GM19328 (cell line): ENCODE results near the gene PRDM15.

Source experiments
- ATAC-seq: cut with Tn5 transposase; IDR thresholded peaks from one replicate; pipeline ENCODE4 v1.9.1; 2021; ENCODE audit warnings: mild to moderate bottlenecking, moderate library complexity; ENCODE audit not compliant: unreplicated experiment

The PRDM15 gene

DNA sequence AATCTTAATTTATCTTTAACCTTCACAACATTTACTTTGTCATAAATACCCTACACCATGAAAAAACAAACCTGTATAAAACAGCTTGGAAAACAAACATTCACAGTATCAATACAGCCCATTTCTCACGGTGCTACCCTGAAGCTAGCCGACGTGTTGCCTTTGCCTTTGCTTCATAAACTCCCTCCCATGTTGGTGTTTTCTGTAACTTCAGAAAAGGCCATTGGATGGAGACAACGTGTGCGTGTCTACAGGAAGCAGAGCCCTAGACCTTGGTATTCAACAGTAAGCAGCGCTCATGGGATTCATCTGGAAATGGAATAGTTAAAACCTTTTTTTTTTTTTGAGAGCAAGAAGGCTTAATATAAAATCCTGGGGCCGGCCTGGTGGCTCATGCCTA is 7.2 kb upstream of the PRDM15 start:
- no peak for ATAC-seq

- ATAC-seq: no peak
Measured at GRCh38 chr21:41885341-41886024, 6.3 kb upstream of the PRDM15 start.

DNA sequence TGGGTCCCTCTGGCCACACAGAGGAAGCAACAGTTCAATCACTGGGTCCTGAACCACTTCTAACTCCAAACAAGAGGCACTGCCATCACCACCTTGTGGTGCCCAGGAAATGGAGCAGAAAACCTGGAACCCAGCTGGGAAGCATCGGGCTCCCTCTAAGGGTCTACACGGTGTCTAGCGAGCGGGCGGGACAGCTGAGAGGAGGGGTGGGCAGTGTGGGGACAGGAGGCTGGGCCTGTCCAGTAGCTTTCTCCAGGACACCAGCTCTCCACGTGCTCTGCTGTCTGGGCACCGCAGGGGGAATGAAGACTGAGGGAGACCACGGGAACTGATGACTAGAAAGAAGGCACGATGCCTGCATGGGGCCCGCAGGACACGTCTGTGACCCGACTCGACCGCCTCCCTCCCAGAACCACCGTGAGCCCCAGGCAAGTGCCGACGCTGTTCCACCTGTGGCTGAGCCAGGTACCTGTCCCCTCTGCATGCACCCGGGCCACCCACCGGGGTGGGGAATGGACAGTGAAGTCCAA is 5.4 kb upstream of the PRDM15 start:
- ATAC-seq: no peak

DNA sequence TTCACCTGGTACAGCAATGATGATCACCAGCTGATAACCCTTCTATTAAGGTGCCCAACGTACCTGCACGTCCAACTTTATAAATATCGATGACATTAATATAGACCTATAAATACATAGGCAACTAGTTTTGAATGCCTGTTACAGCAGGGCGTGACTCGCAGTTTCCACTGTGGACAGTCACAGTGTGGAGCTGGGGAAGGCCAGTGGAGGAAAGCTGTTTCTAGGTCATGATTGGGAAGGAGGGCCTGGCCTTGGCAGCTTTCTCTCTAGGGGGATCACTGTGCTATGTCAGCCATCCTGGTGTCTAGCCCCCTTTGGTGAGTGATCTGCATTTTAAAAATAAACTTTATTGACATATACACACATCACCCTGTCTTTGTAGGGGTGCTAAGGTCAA is 4.4 kb upstream of the PRDM15 start:
- no peak for ATAC-seq

DNA sequence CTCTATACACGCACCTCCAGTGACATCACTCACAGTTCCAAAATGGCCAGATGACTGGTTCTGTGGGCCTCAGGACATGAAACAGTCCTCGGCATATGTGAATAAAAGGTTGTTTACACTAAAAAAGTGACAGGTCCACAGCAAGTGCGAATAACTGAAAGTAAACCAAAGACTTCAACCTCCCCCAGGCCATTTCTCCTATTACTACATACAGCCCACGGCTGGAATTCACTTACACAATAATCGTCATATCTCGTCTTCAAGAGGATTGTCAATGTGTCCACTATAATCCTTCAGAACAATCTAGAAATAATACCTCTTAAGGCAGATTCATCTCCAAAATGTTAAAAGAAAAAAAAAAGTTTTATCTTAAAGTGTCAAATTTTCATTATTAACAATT is 1.9 kb upstream of the PRDM15 start:
- ATAC-seq: no peak

- ATAC-seq: no peak
Measured at GRCh38 chr21:41880153-41880552, 1.0 kb upstream of the PRDM15 start.

DNA sequence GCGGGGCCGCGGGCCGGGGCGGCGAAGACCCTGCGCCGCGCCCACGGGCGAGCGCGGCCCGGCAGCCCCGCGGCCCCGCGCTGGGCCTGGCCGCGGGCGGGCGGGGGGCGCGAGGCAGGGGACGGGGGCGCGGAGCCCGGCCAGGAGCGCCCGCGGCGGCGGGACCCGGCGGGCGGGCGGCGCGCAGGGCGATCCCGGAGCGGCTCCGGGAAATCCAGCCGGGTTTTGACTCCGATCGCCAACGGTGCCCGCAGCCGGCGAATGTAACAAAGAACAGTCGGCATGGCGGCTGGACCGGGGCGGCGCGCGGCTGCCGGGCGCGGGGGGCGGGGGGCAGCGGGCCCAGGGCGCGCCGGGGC is 334 bp downstream of the PRDM15 start:
- ATAC-seq: peak; percentile 54

DNA sequence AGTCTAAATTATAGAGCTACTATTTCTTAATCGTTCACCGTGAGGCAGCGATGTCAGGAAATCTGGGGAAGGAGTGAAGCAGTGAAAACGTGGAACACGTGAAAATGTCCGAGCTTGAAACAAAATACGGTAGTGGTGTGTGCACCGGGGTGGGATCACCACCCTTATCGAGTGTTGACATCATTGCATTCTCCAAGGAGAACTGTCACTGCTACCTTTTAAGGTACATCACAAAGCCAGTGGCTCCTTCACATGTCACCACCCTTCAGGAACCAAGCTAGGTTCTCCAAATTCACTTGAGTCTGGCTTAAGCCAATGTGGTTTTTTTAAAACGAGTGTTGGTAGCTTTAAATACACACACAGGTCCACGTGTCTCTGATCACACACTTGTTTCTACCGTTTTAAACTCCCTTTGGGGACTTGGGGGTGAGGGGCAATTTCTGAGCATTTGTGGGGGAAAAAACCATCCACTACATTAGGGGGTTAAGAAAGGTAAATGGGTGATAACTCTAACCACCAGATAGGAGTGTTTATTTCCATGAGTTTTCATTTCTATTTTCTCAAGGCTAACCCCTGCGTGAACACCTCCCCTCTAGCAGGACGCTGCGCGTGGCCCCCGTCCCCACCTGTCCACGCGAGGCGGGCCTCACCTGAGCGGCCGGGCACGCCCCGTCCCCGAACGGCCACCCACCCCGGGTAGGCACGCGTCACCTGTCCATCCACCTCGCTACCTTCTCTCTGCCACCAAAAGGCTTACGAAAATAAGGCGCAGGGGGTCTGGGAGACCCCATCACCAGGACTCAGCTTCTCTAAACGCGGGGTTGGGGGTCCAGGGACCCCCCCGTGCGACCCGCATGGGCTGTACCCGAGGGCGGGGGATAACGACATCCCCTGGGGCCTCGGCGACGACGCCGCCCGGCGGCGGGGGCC is 978 bp downstream of the PRDM15 start:
- peak; percentile 25 for ATAC-seq

DNA sequence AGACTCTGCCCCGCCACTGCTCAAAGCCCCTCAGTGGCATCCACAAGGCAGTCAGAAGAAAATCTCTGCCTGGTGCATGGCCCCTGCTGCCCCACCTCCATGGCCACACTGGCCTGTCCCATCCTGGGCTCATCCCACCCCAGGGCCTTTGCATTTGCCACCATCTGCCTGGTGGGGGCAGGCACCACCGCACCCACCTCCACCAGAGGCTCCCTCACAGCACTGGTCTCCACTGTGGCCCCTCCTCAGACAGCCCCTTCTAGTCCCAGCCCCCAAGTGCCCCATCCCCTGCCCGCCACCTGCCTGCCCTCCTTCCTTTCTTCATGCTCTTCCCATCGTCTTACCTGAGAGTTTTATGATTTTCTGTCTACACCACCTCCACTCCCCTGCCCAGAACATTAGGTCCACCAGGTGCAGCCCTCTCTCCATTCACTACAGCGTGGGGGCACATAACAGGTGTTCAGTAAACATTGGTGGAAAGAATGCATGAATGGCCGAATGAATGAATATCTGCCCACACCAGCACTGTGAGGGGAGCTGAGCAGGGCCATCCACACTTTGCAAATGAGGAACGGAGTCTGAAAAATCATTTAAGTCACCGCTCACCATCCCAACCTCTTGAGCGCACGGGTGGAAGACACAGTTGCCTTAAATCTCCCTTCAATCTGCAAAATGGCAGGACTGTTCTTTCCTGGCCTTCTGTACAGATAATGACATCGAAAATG is 2.1 kb downstream of the PRDM15 start:
- no peak for ATAC-seq

- ATAC-seq: no peak
Measured at GRCh38 chr21:41876396-41876795, 2.7 kb downstream of the PRDM15 start.

DNA sequence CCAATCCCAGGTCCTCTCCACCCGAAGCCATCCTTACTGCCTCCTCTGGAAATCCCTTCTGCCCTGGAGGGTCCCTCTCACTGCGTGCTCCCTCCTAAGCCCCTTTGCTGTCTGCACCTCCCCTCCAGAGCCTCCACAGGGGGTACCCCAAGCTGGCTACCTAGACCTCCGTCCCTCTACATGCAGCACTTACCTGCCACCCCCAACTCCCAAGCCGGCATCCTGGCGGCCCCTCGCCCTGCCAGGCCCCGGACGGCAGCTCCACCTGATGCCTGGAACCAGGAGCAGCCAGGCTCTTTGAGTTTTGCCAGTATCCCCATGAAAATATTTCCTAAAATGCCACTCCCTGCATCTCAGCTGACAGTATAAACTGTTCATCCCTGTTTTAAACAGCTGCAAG is 4.1 kb downstream of the PRDM15 start:
- no peak for ATAC-seq

GRCh38 chr21:41874611-41875010 is 4.5 kb downstream of the PRDM15 start:
- ATAC-seq: no peak

DNA sequence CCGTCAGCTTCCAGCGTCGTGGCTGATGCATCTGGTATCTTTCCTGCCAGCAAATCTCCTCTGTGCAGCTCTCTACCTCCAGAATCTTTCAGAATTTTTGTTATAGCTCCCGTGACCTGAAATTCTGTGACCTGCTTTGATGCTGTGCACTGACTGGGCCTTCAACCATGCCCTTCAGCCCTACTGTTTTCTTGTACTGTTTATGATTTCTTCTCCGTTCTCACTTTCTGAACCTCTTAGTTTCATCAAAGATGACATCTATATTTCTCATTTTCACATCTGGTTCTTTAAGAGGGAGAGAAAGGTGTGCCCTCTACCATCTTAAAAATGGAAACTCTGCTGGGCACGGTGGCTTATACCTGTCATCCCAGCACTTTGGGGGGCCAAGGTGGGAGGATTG is 5.7 kb downstream of the PRDM15 start:
- no peak for ATAC-seq

GRCh38 chr21:41873005-41873404 is 6.1 kb downstream of the PRDM15 start:
- ATAC-seq: no peak

GRCh38 chr21:41871293-41872030 is 7.7 kb downstream of the PRDM15 start:
- no peak for ATAC-seq

DNA sequence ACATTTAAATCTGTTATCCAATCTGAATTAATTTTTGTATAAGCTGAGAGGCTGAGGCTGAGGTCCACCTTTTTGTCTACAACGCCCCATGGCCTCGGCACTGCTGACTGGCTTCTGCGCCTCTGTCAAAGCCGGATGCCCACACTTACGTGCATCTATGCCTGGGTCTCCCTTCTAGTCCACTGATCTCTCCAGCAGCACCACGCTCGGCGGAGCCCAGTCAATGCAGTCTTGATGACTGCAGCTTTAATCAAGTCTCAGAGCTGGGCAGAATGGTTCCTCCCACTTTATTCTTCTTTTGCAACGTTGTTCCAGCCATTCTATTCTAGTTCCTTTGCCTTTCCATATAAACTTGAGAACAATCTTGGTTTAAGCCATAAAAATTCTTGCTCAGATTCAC is 9.4 kb downstream of the PRDM15 start:
- ATAC-seq: no peak

DNA sequence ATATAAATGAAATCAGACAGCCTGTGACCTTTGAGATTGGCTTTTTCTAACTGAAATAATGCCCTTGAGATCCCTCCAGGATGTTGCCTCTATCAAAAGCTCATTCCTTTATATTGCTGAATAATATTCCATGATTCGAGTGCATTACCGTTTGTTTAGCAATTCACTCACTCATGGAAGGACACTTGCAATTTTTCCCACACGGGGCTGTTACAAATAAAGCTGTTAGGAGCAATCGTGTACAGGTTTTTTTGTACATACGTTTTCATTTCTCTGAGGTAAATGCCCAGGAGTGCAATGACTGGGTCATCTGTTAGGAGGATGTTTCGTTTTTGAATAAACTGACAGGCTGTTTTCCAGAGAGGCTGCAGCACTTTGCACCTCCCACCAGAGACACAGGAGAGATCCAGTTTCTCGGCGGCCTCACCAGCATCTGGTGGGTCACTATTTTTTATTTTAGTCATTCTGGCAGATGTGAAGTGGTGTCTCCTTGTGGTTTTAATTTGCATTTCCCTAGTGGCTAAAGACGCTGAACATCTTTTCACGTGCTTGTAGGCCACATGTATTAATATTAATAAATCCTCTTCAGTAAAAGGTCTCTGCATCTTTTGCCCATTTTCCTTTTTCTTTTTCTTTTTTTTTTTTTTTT is 11.0 kb downstream of the PRDM15 start:
- no peak for ATAC-seq

DNA sequence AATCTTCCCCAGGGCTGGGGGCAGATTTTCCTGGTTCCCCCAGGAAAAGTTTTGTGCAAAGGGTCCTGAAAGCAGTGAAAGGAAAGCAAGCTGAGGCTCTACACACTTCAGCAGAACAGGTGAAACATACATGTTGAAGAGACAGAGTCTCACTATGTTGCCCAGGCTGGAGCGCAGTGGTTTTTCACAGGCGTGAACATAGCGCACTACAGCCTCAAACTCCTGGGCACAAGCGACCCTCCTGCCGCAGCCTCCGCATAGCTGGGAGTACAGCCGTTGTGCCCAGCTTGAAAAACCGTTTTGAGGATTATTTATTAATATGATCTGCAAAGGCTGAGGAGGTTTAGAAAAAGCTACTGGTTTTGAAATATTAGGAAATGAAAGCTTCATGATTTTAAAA is 11.8 kb downstream of the PRDM15 start:
- no peak for ATAC-seq

- ATAC-seq: no peak
Measured at GRCh38 chr21:41866274-41866809, 12.8 kb downstream of the PRDM15 start.
